ENCODE data around the gene CLCN1.

Gene CLCN1

GRCh38 chr7:143334244-143334643 lies 18.3 kb downstream of the CLCN1 start:
- DNase-seq (ENCODE audit: low spot score), result no peak

GRCh38 chr7:143337216-143337615 lies 21.3 kb downstream of the CLCN1 start:
- DNase-seq (ENCODE audit: low spot score), result no peak

GRCh38 chr7:143341842-143342241 lies 25.9 kb downstream of the CLCN1 start:
- DNase-seq (ENCODE audit: low spot score), result no peak

DNA sequence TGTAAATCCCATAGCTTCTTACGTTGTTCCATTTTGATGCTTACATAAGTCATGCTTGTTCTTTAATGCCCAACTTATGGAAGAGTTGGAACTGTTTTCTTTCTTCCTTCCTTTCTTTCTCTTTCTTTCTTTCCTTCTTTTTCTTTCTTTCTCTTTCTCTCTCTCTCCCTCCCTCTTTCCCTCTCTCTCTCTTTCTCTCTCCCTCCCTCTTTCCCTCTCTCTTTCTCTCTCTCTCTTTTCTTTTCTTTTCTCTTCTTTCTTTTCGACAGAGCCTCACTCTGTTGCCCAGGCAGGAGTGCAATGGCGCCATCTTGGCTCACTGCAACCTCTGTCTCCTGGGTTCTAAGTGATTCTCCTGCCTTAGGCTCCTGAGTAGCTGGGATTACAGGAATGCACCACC lies 27.7 kb downstream of the CLCN1 start:
- no peak for DNase-seq (ENCODE audit: low spot score)

DNA sequence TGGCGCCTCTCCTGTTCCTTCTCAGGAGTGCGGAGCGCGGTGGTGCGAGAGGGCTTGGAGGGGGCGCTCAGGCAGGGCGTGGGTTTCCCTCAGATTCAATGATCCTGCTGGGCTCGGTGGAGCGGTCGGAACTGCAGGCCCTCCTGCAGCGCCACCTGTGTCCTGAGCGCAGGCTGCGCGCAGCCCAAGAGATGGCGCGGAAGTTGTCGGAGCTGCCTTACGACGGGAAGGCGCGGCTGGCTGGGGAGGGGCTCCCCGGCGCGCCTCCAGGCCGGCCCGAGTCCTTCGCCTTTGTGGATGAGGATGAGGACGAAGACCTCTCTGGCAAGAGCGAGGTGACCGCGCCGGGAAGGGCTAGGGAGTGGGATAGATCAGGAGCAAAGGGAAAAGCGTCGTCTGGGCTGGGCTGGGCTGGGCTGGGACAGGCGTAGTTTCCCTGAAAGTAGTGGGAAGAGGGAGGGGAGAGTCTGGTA lies 29.6 kb downstream of the CLCN1 start:
- DNase-seq (ENCODE audit: low spot score), result no peak

DNA sequence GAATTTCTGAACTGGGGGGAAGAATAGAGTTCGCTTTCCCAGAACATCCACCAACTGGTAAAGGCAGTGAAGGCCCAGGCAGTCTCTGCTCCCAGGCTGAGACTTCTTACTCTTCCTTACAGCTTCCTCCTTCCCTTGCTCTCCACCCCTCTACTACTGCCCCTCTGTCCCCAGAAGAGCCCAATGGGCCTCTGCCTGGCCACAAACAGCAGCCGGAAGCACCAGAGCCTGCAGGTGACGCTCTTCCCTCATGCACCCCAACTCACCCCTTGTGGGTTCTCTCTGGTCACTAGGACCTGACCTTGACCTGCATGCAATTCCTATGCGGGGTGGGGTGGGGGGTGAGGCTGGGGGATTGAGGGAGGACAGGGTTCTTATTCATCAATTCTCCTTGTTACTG lies 30.1 kb downstream of the CLCN1 start:
- no peak for DNase-seq (ENCODE audit: low spot score)

DNA sequence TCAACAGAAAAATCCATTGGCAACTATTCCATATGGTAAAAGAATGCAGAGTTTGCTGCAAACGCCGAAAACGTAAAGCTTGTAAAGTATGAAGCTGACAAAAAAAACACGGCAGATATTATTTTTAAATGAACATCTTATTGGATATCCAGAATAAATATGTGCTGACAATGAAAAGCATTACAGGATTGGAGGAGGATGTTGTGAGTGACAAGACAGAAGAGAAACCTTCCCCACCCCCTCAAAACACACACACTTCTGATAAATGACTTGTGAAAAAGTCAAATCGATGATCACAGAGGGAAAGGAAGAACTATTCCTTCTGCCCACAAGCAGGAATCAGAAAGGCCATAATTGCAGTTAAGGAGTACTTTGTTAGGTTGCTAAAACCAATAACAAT lies 32.0 kb downstream of the CLCN1 start:
- DNase-seq (ENCODE audit: low spot score), result no peak

GRCh38 chr7:143351060-143351459 lies 35.1 kb downstream of the CLCN1 start:
- no peak for DNase-seq (ENCODE audit: low spot score)

DNA sequence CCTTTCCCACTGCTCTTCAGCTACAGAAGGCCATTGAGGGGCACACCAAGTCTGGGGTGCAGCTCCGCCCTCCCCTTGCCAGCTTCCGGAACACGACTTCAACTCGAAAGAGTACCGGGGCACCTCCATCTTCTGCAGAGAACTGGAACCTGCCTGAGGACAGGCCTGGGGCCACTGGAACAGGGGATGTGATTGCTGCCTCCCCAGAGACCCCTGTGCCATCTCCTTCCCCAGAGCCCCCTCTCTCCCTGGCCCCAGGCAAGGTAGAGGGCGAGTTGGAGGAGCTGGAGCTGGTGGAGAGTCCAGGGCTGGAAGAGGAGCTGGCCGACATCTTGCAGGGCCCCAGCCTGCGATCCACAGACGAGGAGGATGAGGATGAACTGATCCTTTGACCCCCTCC lies 35.7 kb downstream of the CLCN1 start:
- no peak for DNase-seq (ENCODE audit: low spot score)

GRCh38 chr7:143352531-143353002 lies 36.7 kb downstream of the CLCN1 start:
- DNase-seq (ENCODE audit: low spot score), result no peak

DNA sequence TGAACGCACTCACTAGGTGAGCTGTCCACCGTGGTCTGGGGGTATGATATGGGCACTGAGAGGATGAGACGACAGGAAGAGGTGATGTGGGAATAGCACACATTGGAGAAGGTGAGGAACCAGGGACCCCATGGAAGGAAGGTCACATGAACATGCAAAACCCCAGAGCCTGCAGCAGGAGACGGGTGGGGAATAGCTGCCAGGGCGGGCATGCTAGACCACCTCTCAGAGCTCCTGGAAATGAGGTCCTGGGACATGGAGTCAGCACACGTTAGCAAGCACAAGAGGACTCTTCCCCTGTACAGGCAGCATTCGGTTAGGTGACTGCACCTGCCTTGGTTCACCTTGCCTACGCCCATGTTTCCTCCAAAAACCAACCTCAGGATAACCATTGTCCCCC lies 38.5 kb downstream of the CLCN1 start:
- DNase-seq (ENCODE audit: low spot score), result no peak

DNA sequence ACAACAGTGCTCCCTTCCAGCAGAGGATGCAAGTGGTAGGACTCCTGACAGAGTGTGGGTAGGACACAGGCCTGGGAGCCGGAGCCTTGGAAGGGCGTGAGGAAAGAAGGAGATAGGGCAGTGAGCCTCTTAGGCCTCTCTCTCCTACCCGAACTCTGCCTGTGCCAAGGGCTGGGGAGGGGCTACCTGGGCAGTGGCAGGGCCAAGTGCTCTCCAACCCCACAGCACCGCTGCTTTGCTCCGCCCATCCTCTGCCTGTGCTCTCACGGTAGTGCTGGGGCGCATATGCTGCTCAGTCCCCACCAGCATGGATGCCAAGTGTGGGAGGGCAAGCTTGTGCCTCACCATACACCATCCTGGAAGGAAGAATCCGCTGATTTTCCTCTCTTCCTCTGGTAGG lies 39.1 kb downstream of the CLCN1 start:
- DNase-seq (ENCODE audit: low spot score), result no peak

- no peak for DNase-seq (ENCODE audit: low spot score)
These were observed 39.8 kb downstream of the CLCN1 start for GRCh38 chr7:143355450-143356385.

DNA sequence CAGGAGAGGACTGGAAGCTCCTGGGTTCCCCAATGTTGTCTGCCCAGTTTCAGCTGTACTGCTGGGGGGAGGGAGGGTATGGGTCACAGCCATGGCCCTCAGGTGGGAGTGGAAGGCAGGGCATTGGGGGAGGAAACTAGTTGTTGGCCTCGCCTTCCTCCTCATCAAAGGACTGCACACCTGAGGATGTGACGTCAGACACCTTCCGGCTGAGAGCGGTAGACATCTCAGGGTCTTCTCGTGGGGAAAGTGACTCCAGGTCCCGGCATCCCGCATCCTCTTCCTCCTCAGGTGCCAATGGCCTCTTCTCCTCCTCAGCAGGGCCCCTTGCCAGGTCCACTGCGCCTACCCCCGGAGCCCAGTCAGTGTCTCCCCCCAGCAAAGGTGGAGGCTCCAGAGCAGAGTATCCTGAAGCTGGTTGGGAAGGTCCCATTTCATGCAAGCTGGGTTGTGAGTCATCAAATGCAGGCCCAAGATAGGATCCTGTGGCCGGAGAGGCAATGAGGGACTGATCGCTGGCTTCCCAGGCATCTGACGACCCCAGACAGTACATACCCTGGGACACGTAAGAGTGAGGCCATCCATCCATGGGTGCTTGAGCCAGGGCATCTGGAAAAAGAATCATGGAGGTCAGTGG lies 40.6 kb downstream of the CLCN1 start:
- DNase-seq (ENCODE audit: low spot score), result no peak

DNA sequence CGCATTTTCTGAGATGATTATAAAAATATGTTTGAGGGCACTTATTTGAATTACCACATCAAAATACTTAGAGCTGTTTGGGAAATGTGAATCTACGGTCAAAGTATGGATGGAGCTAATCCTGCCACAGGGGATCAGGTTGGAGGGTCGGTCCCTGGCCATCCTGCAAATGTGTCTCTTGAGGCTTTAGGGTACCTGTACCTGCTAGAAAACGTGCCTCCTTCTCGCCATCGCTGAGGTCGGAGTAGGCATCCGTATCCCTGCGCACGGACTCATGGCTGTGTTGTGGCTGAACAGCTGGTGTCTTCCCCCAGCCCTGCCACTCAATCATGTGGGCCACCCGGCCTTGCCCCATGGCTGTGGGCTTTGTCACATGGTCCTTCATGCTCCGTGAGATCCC lies 42.7 kb downstream of the CLCN1 start:
- no peak for DNase-seq (ENCODE audit: low spot score)

DNA sequence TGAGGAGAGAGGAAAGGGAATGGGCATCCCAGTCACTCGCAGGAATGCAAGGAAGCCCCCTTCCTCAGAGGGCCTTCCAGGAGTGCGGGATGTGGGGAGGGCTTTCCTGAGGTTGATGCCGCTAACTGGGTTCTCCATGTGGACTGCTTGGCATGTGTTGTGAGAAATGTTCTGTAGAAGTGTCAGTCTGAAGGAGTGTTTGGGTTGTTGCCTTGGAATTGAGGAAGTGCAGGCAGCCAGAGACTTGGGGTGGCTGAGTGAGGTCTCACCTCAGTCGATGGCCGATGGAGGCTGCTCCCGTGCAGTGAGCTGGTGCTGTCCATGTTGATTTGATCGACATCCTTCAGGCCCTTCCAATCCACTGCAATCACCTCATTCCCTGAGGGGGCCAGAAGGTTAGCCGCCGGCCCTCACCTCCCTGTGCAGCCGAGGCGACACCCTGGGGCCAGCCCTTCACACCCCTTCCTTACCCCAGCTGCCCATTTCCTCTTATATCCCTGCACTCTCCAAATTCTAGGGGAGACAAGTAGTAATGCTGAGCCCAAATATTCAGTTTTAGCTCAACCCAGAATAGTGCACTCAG lies 44.0 kb downstream of the CLCN1 start:
- no peak for DNase-seq (ENCODE audit: low spot score)

DNA sequence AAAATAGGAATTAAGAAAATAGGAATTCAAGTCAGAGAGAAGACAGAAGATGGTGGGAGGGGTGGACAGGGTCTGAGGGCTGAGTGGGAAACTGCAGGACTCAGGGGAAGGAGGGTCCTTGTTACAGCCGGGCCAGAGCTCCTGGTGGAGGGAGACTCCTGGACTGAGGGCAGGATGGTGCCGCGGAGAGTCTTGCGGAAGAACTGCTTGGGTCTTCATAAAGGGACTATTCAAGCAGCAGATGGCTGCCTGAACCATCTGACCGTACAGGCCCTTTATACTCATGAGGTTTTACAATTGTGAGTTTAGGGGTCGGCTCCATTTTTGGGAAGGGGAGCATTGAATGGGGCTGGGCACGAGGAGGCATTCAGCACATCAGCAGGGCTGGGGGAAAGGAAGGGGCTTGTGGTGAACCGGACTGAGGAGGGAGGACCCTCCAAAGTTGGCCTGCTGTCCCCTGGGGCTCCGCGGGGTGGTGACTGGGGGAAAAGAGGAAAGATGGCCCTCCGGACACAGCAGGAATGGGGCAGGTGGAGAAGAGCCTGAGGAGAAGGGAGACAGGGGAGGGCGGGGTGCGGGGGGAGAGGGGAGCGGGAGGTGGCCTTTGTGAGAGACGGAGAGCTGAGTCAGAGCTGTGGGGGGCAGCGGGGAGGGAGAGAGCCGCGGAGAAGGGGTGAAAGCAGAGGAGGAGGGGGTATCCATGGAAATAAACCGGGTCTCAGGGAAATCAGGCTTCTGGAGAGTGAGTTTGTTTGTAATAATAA lies 45.1 kb downstream of the CLCN1 start:
- no peak for DNase-seq (ENCODE audit: low spot score)

DNA sequence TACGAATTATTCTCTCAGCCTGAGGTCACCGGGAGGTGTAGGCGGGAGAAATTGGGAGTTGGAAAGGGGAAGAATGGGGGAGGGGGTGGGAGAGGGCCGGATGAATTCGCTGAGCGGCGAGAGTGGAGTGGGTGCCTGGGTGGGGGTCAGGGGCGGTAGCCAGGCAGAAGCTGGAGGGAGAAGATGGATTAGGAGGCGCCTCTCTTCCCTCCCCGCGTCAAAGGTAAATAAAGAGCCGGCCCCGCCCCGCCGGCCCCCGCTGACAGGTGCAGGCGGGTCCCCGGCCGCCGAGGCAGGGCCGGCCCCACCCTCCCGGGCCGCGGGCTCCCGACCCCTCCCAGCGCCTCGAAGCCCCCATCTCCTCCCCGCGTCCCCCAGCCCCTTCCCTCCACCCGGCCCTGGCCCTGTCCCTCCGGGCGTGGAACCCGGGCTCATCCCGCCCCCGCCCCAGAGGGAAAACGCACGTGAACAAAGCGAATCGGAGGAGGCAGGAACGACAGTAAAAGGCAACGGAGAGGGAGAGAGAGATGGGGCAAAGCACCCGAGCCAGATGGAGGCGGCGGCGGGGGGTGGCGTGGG lies 45.7 kb downstream of the CLCN1 start:
- DNase-seq (ENCODE audit: low spot score), result no peak

GRCh38 chr7:143362131-143363015 lies 46.5 kb downstream of the CLCN1 start, which contains the start of gene FAM131B:
Gene FAM131B (minus strand): TSS chr7:143362713. CDS start chr7:143362603, 110 bp downstream.
- peak; percentile 64 for DNase-seq (ENCODE audit: low spot score)

Measured in HuH-7.5 (cell line).